Measurements from ENCODE around the gene CLPTM1L.
"Not testable (repeated sequence)": the region's sequence is repeated elsewhere in the genome, so short reads cannot be mapped to it uniquely, and the experiment has no call there.

Gene CLPTM1L

DNA sequence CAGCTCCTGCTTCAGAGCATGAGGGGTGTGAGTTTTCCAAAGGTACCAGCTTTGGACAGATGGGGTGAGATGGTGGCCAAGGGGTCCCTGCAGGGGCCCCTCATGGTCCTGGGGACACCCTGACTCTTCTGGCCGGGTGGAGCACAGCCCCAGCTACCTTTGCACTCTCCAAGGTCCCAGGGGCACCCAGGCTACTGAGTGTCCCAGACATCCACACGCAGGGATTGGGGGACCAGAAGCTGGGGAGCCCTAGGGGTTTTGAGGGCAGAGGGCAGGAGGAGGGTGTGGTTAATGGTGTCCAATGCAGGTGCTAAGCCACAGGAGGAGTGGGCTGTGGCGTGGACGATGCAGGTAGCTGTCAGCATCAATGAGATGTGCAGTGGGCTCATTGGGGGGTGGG is 16.0 kb upstream of the CLPTM1L start:
- ChIA-PET CTCF (no interaction called here), POLR2A (no interaction called here)
- TF ChIP-seq NFRKB (IDR thresholded peaks at IDR 0.05) (no peak), ARNT (IDR thresholded peaks at IDR 0.05) (no peak), L3MBTL2 (conservative IDR thresholded peaks at IDR 0.05) (no peak), SUZ12 (IDR thresholded peaks at IDR 0.05) (no peak), ELF4 (IDR thresholded peaks at IDR 0.05) (no peak), ZNF384 (IDR thresholded peaks at IDR 0.05) (no peak), FOXM1 (IDR thresholded peaks at IDR 0.05; ENCODE audit: borderline replicate concordance) (no peak), SP1 (IDR thresholded peaks at IDR 0.05) (no peak), LEF1 (IDR thresholded peaks at IDR 0.05; ENCODE audit: borderline replicate concordance) (no peak), CTBP1 (IDR thresholded peaks at IDR 0.05; ENCODE audit: borderline replicate concordance) (no peak), FOXK2 (IDR thresholded peaks at IDR 0.05) (no peak), FOXA1 (IDR thresholded peaks at IDR 0.05) (no peak), BHLHE40 (IDR thresholded peaks at IDR 0.05; ENCODE audit: borderline replicate concordance) (no peak), TARDBP (IDR thresholded peaks at IDR 0.05) (no peak), HDGF (IDR thresholded peaks at IDR 0.05; ENCODE audit: borderline replicate concordance) (no peak)
- TF ChIP-seq, protein P1, sequence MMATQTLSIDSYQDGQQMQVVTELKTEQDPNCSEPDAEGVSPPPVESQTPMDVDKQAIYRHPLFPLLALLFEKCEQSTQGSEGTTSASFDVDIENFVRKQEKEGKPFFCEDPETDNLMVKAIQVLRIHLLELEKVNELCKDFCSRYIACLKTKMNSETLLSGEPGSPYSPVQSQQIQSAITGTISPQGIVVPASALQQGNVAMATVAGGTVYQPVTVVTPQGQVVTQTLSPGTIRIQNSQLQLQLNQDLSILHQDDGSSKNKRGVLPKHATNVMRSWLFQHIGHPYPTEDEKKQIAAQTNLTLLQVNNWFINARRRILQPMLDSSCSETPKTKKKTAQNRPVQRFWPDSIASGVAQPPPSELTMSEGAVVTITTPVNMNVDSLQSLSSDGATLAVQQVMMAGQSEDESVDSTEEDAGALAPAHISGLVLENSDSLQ (IDR thresholded peaks at IDR 0.05): no peak
- no peak for DNase-seq (ENCODE audit: extremely low spot score)

DNA sequence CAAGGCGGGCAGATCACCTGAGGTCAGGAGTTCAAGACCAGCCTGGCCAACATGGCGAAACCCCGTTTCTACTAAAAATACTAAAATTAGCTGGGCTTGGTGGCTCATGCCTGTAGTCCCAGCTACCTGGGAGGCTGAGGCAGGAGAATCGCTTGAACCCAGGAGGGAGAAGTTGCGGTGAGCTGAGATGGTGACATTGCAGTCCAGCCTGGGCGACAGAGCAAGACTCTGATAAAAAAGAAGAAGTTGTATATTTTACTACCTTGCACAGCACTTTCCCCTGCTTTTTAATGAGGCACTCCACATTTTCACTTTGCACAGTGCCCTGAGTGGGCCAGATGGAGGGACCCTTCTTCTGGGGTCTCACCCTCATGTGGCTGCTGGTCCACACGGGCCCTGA is 15.5 kb upstream of the CLPTM1L start:
- CTCF ChIA-PET; POLR2A ChIA-PET; DNase-seq (ENCODE audit: extremely low spot score): not testable (repeated sequence)

DNA sequence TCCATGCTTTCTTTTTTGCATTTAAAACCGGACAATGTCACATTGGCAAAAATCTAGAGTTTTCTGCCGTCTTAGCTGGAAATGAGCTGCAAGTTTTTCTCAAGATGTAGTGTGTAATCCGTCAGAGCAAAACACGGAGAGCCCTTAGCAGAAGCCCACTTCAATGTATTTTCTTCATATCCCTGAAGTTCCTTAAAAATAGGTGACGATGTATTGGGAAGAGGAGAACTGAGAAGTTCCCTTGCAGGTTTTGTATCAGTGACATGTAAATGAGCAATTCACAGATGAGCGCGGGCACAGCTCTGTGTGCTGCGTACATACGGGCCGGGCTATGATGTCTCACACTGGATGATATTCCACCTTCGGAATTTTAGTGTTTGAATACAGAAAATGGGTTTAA is 14.8 kb upstream of the CLPTM1L start:
- TF ChIP-seq LEF1 (IDR thresholded peaks at IDR 0.05; ENCODE audit: borderline replicate concordance) (no peak), TARDBP (IDR thresholded peaks at IDR 0.05) (no peak)
- CTCF ChIA-PET: no interaction called here
- no peak for DNase-seq (ENCODE audit: extremely low spot score)
- POLR2A ChIA-PET: interaction anchor here (1.0 to 1.5 kb wide), 2 partner anchors 12 to 15 kb away, joined by 4 to 5 read pairs; partner anchors contain the start of gene CLPTM1L

DNA sequence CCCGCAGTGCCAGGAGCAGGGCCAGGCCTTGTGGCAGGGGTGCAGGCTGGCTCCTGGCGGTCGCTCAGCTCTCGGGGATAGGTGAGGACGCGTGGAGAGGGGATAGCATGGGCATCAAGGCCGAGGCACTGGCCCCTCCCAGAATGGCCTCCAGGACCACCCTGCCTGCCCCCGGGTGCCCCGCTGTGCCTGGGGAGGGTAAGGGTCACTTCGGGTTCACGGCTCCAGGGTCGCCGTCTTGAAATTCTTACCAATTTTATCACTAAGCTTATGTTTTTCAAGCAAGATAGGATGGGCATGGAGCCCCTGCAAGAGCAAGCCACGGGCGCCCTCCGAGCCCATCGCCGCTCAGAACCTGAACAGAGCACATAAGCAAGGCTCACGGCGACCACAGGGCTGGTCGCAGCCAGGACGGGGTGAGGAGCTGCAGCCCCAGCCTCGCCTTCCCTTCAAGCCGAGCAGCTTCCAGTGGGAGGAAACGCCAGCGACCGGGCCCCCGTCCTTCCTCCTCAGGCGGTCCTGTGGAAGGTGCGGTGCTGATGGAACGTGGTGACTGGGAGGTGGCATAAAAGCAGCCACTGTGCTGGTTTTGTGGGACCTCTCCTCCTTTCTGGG is 14.2 kb upstream of the CLPTM1L start:
- TF ChIP-seq LEF1 (IDR thresholded peaks at IDR 0.05; ENCODE audit: borderline replicate concordance): no peak
- no peak for TF ChIP-seq HDGF (IDR thresholded peaks at IDR 0.05; ENCODE audit: borderline replicate concordance)
- no peak for TF ChIP-seq ZNF384 (IDR thresholded peaks at IDR 0.05)
- no peak for TF ChIP-seq NFRKB (IDR thresholded peaks at IDR 0.05)
- TF ChIP-seq FOXA1 (IDR thresholded peaks at IDR 0.05): no peak
- TF ChIP-seq FOXM1 (IDR thresholded peaks at IDR 0.05; ENCODE audit: borderline replicate concordance): no peak
- no peak for TF ChIP-seq BHLHE40 (IDR thresholded peaks at IDR 0.05; ENCODE audit: borderline replicate concordance)
- ChIA-PET CTCF (no interaction called here), POLR2A (interaction anchor here (1.0 to 1.5 kb wide), 2 partner anchors 12 to 14 kb away, joined by 4 to 5 read pairs; partner anchors contain the start of gene CLPTM1L)

DNA sequence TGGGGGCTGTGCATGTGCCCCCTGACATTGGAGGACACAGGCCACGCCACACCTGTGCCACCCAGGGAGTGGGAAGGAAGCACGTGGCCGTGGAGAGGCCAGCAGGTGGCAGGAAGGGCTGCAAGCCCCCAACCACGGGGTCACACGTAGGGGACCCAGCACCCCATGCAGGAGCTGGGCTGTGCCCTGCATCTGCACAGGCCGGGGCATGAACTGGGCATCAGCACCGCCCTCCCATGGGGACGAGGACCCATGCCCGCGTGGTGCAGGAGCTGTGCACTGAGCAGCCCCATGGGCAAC is 13.8 kb upstream of the CLPTM1L start:
- no peak for TF ChIP-seq TARDBP (IDR thresholded peaks at IDR 0.05)
- no peak for TF ChIP-seq ARNT (IDR thresholded peaks at IDR 0.05)
- no peak for TF ChIP-seq FOXA1 (IDR thresholded peaks at IDR 0.05)
- no peak for TF ChIP-seq ZNF384 (IDR thresholded peaks at IDR 0.05)
- no peak for TF ChIP-seq NFRKB (IDR thresholded peaks at IDR 0.05)
- no peak for TF ChIP-seq SP1 (IDR thresholded peaks at IDR 0.05)
- no peak for TF ChIP-seq FOXM1 (IDR thresholded peaks at IDR 0.05; ENCODE audit: borderline replicate concordance)
- no peak for TF ChIP-seq BHLHE40 (IDR thresholded peaks at IDR 0.05; ENCODE audit: borderline replicate concordance)
- ChIA-PET POLR2A (interaction anchor here (1.0 to 1.5 kb wide), 2 partner anchors 11 to 14 kb away, joined by 4 to 5 read pairs; partner anchors contain the start of gene CLPTM1L), CTCF (no interaction called here)
- no peak for DNase-seq (ENCODE audit: extremely low spot score)

More for the DNA sequence above, 14.2 kb upstream of the CLPTM1L start:
- DNase-seq (ENCODE audit: extremely low spot score): no peak

DNA sequence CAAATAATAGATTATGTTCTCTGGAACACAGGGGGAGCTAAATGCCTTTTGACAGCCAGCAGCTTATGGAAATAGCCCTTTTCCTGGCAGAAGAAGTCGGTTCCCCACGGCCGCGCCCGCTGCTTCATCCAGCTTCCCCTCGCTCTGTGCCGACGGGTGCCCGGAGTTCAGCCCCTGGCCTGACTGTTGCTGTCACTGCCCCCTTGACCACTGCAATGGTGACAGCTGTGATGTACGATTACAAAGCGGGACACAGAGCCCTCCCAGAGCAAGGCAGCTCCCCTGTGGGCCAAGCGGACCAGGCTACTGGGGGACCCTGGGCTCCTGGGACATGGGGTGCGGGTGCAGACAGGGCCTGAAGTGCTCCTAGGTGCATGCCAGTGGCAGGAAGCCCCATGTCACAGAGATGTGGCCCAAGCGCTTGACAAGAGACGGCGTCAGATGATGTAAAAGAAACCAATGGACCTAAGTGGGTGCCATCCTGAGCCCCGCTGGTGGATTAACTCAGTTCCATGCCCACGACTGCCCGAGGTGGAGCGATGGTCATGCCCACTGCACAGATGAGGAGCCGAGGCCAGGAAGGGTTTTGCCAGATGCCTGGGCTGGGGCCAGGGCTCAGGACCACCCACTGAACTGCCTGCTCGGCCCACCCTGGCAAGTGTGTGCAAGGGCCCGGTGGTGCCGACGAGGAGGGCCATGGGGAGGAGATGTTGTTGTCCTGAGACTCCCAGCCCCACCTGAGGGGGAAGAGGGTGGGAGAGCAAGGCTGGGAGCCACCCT is 13.2 kb upstream of the CLPTM1L start:
- DNase-seq (ENCODE audit: extremely low spot score): no peak
- CTCF ChIA-PET: no interaction called here
- POLR2A ChIA-PET: interaction anchor here (1.1 kb wide), 1 partner anchor 9 kb away, joined by 3 read pairs; no protein-coding TSS in a partner anchor
- TF ChIP-seq BHLHE40 (IDR thresholded peaks at IDR 0.05; ENCODE audit: borderline replicate concordance) (no peak), CTBP1 (IDR thresholded peaks at IDR 0.05; ENCODE audit: borderline replicate concordance) (no peak), FOXK2 (IDR thresholded peaks at IDR 0.05) (no peak), SP1 (IDR thresholded peaks at IDR 0.05) (no peak), FOXA1 (IDR thresholded peaks at IDR 0.05) (no peak), ELF4 (IDR thresholded peaks at IDR 0.05) (no peak), ARNT (IDR thresholded peaks at IDR 0.05) (no peak), ZNF384 (IDR thresholded peaks at IDR 0.05) (no peak), SUZ12 (IDR thresholded peaks at IDR 0.05) (no peak), NFRKB (IDR thresholded peaks at IDR 0.05) (no peak), LEF1 (IDR thresholded peaks at IDR 0.05; ENCODE audit: borderline replicate concordance) (no peak), L3MBTL2 (conservative IDR thresholded peaks at IDR 0.05) (no peak), HDGF (IDR thresholded peaks at IDR 0.05; ENCODE audit: borderline replicate concordance) (no peak), FOXM1 (IDR thresholded peaks at IDR 0.05; ENCODE audit: borderline replicate concordance) (no peak), TARDBP (IDR thresholded peaks at IDR 0.05) (no peak)
- TF ChIP-seq, protein P1 (IDR thresholded peaks at IDR 0.05): no peak

Measured in HEK293T (cell line).